Esophagus muscularis mucosa (tissue), 3 donors: ENCODE measurements around the gene FUT9.

Experiments
- CTCF ChIP-seq, 3 experiments: fragments of 200-600 bp in 2 of 3; fragments of 450-650 bp in 1 of 3; sonication (generic) in 2 of 3; IDR thresholded peaks; one replicate each; pipeline ENCODE4 v1.5.1; 2017 to 2019; ENCODE audit warnings: antibody characterized with exemption in 3 of 3, mild to moderate bottlenecking in 2 of 3, moderate library complexity in 1 of 3
- POLR2A ChIP-seq: fragments of 450-650 bp; IDR thresholded peaks from one replicate; pipeline ENCODE4 v1.6.1; 2017; ENCODE audit warnings: antibody characterized with exemption, moderate library complexity, mild to moderate bottlenecking, low read depth
- POLR2AphosphoS5 ChIP-seq, 2 donors: sonication (generic); formaldehyde crosslinking; IDR thresholded peaks; one replicate each; pipeline ENCODE4 v1.6.1; 2017; ENCODE audit warnings: antibody characterized with exemption in 2 of 2

GRCh38 chr6:96236471-96236870 lies 220.7 kb downstream of the FUT9 start:
- no peak for TF ChIP-seq POLR2A
- TF ChIP-seq CTCF (IDR thresholded peaks at IDR 0.05): no peak
- TF ChIP-seq POLR2AphosphoS5 (IDR thresholded peaks at IDR 0.05): no peak
